ENCODE measurements around the gene SMAP1. TPM values are rescaled to one million over a fixed set of nuclear protein-coding genes. Genes with fewer than 3 reads are reported as not detected.

Gene SMAP1
- total and polyA plus RNA-seq, 2 experiments from 2014 or later = 31.1 to 34.6 TPM

DNA sequence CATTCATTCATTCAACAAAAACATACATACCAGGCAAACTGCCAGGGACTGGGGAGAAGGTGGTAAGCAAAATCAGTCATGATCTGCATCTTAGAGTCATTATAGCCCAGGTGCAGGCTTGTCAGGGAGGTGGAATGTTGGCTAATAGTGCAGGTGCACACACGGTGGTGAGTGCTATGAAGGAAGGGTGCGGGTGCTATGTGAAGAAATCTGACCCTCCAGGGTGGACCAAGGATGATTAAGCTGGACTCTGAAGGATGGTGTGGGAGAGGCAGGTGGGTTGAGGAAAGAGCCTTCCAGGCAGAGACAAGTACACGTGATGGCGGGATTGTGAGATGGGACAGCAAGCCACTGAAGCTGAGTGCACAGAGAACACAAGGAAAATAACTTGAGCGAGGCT is 211.8 kb downstream of the SMAP1 start (continued):
- TF ChIP-seq, protein P1, sequence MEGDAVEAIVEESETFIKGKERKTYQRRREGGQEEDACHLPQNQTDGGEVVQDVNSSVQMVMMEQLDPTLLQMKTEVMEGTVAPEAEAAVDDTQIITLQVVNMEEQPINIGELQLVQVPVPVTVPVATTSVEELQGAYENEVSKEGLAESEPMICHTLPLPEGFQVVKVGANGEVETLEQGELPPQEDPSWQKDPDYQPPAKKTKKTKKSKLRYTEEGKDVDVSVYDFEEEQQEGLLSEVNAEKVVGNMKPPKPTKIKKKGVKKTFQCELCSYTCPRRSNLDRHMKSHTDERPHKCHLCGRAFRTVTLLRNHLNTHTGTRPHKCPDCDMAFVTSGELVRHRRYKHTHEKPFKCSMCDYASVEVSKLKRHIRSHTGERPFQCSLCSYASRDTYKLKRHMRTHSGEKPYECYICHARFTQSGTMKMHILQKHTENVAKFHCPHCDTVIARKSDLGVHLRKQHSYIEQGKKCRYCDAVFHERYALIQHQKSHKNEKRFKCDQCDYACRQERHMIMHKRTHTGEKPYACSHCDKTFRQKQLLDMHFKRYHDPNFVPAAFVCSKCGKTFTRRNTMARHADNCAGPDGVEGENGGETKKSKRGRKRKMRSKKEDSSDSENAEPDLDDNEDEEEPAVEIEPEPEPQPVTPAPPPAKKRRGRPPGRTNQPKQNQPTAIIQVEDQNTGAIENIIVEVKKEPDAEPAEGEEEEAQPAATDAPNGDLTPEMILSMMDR (conservative IDR thresholded peaks at IDR 0.05; ENCODE audit: low read depth in 2 of 2) = no peak
- TF ChIP-seq JUNB (IDR thresholded peaks at IDR 0.05; ENCODE audit: unreplicated experiment) (no peak), EZH2phosphoT487 (IDR thresholded peaks at IDR 0.05; ENCODE audit: unreplicated experiment) (no peak), EZH2 (IDR thresholded peaks at IDR 0.05; ENCODE audit: low read depth, unreplicated experiment) (no peak), STAT1 (IDR thresholded peaks at IDR 0.05; ENCODE audit: unreplicated experiment) (no peak), CREB1 (CRISPR knock-in tag; IDR thresholded peaks at IDR 0.05; ENCODE audit: low read depth) (no peak), POLR2AphosphoS5 (IDR thresholded peaks at IDR 0.05; ENCODE audit: low read depth) (no peak)
- TF ChIP-seq, protein P2, sequence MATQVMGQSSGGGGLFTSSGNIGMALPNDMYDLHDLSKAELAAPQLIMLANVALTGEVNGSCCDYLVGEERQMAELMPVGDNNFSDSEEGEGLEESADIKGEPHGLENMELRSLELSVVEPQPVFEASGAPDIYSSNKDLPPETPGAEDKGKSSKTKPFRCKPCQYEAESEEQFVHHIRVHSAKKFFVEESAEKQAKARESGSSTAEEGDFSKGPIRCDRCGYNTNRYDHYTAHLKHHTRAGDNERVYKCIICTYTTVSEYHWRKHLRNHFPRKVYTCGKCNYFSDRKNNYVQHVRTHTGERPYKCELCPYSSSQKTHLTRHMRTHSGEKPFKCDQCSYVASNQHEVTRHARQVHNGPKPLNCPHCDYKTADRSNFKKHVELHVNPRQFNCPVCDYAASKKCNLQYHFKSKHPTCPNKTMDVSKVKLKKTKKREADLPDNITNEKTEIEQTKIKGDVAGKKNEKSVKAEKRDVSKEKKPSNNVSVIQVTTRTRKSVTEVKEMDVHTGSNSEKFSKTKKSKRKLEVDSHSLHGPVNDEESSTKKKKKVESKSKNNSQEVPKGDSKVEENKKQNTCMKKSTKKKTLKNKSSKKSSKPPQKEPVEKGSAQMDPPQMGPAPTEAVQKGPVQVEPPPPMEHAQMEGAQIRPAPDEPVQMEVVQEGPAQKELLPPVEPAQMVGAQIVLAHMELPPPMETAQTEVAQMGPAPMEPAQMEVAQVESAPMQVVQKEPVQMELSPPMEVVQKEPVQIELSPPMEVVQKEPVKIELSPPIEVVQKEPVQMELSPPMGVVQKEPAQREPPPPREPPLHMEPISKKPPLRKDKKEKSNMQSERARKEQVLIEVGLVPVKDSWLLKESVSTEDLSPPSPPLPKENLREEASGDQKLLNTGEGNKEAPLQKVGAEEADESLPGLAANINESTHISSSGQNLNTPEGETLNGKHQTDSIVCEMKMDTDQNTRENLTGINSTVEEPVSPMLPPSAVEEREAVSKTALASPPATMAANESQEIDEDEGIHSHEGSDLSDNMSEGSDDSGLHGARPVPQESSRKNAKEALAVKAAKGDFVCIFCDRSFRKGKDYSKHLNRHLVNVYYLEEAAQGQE (IDR thresholded peaks at IDR 0.05; ENCODE audit: unreplicated experiment) = no peak

DNA sequence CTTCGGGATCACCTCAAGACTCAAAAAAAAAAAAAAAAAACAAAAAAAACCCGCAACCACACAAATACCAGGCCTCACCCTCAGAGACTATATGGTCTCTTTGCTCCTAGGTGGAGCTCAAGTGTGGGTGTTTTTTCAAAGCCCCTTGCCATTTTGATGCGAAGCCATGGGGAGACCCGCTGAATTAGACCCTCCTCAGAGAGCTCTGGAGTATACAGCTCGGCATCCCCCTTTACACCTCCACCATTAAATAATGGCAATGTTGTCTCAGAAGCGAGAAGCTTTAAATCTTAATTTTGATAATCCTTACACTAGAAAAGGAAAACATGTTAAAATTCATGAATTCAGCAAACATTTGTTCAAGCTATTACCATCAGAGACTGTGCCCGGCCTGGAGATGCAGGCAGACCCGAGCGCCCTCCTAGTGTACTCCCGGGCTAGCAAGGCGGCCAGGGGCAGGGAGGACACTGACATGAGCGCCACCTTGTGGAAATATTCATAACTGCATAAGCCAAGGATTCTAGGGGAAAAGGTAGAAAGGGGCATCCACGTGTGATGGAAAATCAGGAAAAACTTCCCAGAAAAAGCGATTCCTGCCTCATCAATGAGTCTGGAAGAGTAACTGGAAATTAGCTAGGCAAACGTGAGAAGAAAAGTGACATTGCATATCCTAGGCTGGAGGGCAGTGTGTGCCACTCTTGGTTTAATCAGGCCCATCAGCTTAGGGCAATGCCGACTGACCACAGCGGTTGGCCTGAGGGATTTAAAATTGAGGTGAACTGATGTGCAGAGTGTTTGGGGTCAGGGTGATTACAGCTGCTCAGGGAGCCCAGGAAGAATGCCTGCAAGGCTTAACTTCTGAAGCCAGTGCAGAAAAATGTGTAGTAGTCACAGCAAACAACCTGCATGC is 216.6 kb downstream of the SMAP1 start:
- Histone ChIP-seq H3F3A (replicated peaks; ENCODE audit: low read depth) (no peaks in the 10 kb centered on the region), H4K20me1 (replicated peaks; ENCODE audit: insufficient read depth) (no peaks in the 10 kb centered on the region), H3K4me1 (ENCODE audit: insufficient read depth) (peaks cover 17% of the 10 kb centered on the region), H3K4me2 (no peak overlapping the region), H3K27ac (ENCODE audit: low read depth) (no peak overlapping the region), H3K36me3 (ENCODE audit: insufficient read depth) (no peaks in the 10 kb centered on the region), H3K79me2 (replicated peaks; ENCODE audit: insufficient read depth) (no peaks in the 10 kb centered on the region), H3K27me3 (ENCODE audit: insufficient read depth) (no peaks in the 10 kb centered on the region), H2AFZ (peak overlapping the region; percentile 49; the same call in 1 of the 2 replicates), H3K9me2 (ENCODE audit: insufficient read depth) (no peaks in the 10 kb centered on the region; the same call in 1 of the 2 replicates), H3K4me3 (no peak overlapping the region)
- H3K4me3 Mint-ChIP-seq = no peak overlapping the region
- no peaks in the 10 kb centered on the region for H3K9me3 Mint-ChIP-seq
- no peaks in the 10 kb centered on the region for H3K36me3 Mint-ChIP-seq (ENCODE audit: low read depth)
- TF ChIP-seq, protein P1 (conservative IDR thresholded peaks at IDR 0.05; ENCODE audit: low read depth in 2 of 2) = peak; percentile 89 to 96
- no peak for TF ChIP-seq ZNF331 (CRISPR knock-in tag; IDR thresholded peaks at IDR 0.05; ENCODE audit: low read depth)
- H3K27ac Mint-ChIP-seq = no peak overlapping the region
- H3K27me3 Mint-ChIP-seq (ENCODE audit: insufficient read depth, low read depth, poor library complexity) = peaks cover 7% of the 10 kb centered on the region
- DNase-seq (ENCODE audit: low spot score) = peak; percentile 89
- ATAC-seq = peak; percentile 92
- H3K4me1 Mint-ChIP-seq = peaks cover 33% of the 10 kb centered on the region
